HepG2 (cell line): ENCODE data around the gene ZNF316. TPM values are rescaled to one million over a fixed set of nuclear protein-coding genes. Genes with fewer than 3 reads are reported as not detected.

ENCODE experiments used
- CHCHD3 ChIP-seq: sonication (generic); formaldehyde crosslinking; IDR thresholded peaks from 2 replicates; pipeline ENCODE4 v1.8.0; 2022; ENCODE audit warnings: mild to moderate bottlenecking, missing genetic modification reagents, moderate library complexity
- DMAP1 ChIP-seq: IDR thresholded peaks from 2 replicates; pipeline ENCODE4 v1.6.1; 2016
- DNMT1 ChIP-seq: sonication (generic); formaldehyde crosslinking; IDR thresholded peaks from 2 replicates; pipeline ENCODE4 v1.5.1; 2020; ENCODE audit warnings: mild to moderate bottlenecking, missing genetic modification reagents
- ELF4 ChIP-seq: sonication (generic); formaldehyde crosslinking; IDR thresholded peaks from 2 replicates; pipeline ENCODE4 v1.5.0; 2020; ENCODE audit warnings: missing genetic modification reagents, mild to moderate bottlenecking, moderate library complexity, borderline replicate concordance
- ESRRA ChIP-seq: sonication (generic); formaldehyde crosslinking; IDR thresholded peaks from 2 replicates; pipeline ENCODE4 v1.5.1; 2020; ENCODE audit warnings: mild to moderate bottlenecking, low read depth, missing genetic modification reagents
- RORA ChIP-seq: sonication (generic); formaldehyde crosslinking; IDR thresholded peaks from 2 replicates; pipeline ENCODE4 v1.5.0; 2020; ENCODE audit warnings: mild to moderate bottlenecking, missing genetic modification reagents, moderate library complexity
- SOX5 ChIP-seq: IDR thresholded peaks from 2 replicates; pipeline ENCODE4 v1.6.1; 2016; ENCODE audit warnings: borderline replicate concordance
- SRSF9 ChIP-seq: fragments of 200-400 bp; formaldehyde crosslinking; IDR thresholded peaks from 2 replicates; pipeline ENCODE4 v1.6.1; 2018; ENCODE audit warnings: borderline replicate concordance, mild to moderate bottlenecking, low read depth, low read length; ENCODE audit not compliant: insufficient read depth, poor library complexity, severe bottlenecking
- polyA plus RNA-seq, 8 experiments: library from polyadenylated mRNA; depleted of rRNA in 3 of 8; stranded (reverse) in 7 of 8; unstranded in 1 of 8; fragments of >200 nt; fragmentation: Illumina TruSeq in 4 of 8; extraction: Trizol in 4 of 8; gene quantifications; 2 replicates each; pipeline versions ENCODE4 v1.2.1 to v1.2.3, GENCODE V29; 2011 to 2016; ENCODE audit warnings: low read depth in 4 of 8, missing spikeins in 1 of 8, mixed read lengths in 1 of 8; ENCODE audit not compliant: insufficient read depth in 1 of 8
- total RNA-seq, 5 experiments: library from RNA; depleted of rRNA; stranded (reverse); fragments of >200 nt; fragmentation: Illumina TruSeq; extraction: Trizol; gene quantifications; 2 replicates each; pipeline ENCODE4 v1.2.3, GENCODE V29; 2016; ENCODE audit warnings: low read depth in 1 of 5
- TF ChIP-seq, protein P1 (sequence below): sonication (generic); formaldehyde crosslinking; IDR thresholded peaks from 2 replicates; pipeline ENCODE4 v1.4.0; 2020; ENCODE audit warnings: missing genetic modification reagents
- TF ChIP-seq, protein P2 (sequence below): sonication (generic); formaldehyde crosslinking; IDR thresholded peaks from 2 replicates; pipeline ENCODE4 v1.4.0; 2020; ENCODE audit warnings: missing genetic modification reagents
- TF ChIP-seq, protein P3 (sequence below): sonication (generic); formaldehyde crosslinking; IDR thresholded peaks from 2 replicates; pipeline ENCODE4 v1.4.0; 2020; ENCODE audit warnings: missing genetic modification reagents; ENCODE audit errors: not compliant biosample characterization
- TF ChIP-seq, protein P4 (sequence below), 2 experiments: sonication (generic) in 1 of 2; formaldehyde crosslinking in 1 of 2; IDR thresholded peaks; 2 replicates each; pipeline versions ENCODE4 v1.6.1 to v1.9.0; 2014 to 2022; ENCODE audit warnings: antibody characterized with exemption in 1 of 2, borderline replicate concordance in 1 of 2, inconsistent platforms in 1 of 2, low read depth in 1 of 2, missing genetic modification reagents in 1 of 2

ZNF316 gene
- total and polyA plus RNA-seq, 2 of the 13 experiments (the other 11 are each of a cell fraction or from before 2014, with no cell fraction given), result 4.3 to 9.9 TPM

GRCh38 chr7:6614953-6615722 is 22.0 kb upstream of the ZNF316 start, which contains the start of gene ZNF853 (continued):
- TF ChIP-seq, protein P1, sequence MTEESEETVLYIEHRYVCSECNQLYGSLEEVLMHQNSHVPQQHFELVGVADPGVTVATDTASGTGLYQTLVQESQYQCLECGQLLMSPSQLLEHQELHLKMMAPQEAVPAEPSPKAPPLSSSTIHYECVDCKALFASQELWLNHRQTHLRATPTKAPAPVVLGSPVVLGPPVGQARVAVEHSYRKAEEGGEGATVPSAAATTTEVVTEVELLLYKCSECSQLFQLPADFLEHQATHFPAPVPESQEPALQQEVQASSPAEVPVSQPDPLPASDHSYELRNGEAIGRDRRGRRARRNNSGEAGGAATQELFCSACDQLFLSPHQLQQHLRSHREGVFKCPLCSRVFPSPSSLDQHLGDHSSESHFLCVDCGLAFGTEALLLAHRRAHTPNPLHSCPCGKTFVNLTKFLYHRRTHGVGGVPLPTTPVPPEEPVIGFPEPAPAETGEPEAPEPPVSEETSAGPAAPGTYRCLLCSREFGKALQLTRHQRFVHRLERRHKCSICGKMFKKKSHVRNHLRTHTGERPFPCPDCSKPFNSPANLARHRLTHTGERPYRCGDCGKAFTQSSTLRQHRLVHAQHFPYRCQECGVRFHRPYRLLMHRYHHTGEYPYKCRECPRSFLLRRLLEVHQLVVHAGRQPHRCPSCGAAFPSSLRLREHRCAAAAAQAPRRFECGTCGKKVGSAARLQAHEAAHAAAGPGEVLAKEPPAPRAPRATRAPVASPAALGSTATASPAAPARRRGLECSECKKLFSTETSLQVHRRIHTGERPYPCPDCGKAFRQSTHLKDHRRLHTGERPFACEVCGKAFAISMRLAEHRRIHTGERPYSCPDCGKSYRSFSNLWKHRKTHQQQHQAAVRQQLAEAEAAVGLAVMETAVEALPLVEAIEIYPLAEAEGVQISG (CRISPR knock-in tag), result peak; percentile 98
- TF ChIP-seq ELF4 (CRISPR knock-in tag), result no peak
- 0 out of 2 replicates have a peak, but pooled peaks have one; percentile 21 for TF ChIP-seq ESRRA (CRISPR knock-in tag)
- TF ChIP-seq, protein P2, sequence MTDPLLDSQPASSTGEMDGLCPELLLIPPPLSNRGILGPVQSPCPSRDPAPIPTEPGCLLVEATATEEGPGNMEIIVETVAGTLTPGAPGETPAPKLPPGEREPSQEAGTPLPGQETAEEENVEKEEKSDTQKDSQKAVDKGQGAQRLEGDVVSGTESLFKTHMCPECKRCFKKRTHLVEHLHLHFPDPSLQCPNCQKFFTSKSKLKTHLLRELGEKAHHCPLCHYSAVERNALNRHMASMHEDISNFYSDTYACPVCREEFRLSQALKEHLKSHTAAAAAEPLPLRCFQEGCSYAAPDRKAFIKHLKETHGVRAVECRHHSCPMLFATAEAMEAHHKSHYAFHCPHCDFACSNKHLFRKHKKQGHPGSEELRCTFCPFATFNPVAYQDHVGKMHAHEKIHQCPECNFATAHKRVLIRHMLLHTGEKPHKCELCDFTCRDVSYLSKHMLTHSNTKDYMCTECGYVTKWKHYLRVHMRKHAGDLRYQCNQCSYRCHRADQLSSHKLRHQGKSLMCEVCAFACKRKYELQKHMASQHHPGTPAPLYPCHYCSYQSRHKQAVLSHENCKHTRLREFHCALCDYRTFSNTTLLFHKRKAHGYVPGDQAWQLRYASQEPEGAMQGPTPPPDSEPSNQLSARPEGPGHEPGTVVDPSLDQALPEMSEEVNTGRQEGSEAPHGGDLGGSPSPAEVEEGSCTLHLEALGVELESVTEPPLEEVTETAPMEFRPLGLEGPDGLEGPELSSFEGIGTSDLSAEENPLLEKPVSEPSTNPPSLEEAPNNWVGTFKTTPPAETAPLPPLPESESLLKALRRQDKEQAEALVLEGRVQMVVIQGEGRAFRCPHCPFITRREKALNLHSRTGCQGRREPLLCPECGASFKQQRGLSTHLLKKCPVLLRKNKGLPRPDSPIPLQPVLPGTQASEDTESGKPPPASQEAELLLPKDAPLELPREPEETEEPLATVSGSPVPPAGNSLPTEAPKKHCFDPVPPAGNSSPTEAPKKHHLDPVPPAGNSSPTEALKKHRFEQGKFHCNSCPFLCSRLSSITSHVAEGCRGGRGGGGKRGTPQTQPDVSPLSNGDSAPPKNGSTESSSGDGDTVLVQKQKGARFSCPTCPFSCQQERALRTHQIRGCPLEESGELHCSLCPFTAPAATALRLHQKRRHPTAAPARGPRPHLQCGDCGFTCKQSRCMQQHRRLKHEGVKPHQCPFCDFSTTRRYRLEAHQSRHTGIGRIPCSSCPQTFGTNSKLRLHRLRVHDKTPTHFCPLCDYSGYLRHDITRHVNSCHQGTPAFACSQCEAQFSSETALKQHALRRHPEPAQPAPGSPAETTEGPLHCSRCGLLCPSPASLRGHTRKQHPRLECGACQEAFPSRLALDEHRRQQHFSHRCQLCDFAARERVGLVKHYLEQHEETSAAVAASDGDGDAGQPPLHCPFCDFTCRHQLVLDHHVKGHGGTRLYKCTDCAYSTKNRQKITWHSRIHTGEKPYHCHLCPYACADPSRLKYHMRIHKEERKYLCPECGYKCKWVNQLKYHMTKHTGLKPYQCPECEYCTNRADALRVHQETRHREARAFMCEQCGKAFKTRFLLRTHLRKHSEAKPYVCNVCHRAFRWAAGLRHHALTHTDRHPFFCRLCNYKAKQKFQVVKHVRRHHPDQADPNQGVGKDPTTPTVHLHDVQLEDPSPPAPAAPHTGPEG (CRISPR knock-in tag), result no peak
- TF ChIP-seq RORA (CRISPR knock-in tag), result no peak
- TF ChIP-seq DMAP1 (CRISPR knock-in tag), result no peak
- TF ChIP-seq, protein P3, sequence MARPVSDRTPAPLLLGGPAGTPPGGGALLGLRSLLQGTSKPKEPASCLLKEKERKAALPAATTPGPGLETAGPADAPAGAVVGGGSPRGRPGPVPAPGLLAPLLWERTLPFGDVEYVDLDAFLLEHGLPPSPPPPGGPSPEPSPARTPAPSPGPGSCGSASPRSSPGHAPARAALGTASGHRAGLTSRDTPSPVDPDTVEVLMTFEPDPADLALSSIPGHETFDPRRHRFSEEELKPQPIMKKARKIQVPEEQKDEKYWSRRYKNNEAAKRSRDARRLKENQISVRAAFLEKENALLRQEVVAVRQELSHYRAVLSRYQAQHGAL (CRISPR knock-in tag), result no peak
- peak; percentile 55; the same call in 1 of the 2 replicates for TF ChIP-seq DNMT1
- TF ChIP-seq SRSF9, result no peak
- TF ChIP-seq, protein P4, sequence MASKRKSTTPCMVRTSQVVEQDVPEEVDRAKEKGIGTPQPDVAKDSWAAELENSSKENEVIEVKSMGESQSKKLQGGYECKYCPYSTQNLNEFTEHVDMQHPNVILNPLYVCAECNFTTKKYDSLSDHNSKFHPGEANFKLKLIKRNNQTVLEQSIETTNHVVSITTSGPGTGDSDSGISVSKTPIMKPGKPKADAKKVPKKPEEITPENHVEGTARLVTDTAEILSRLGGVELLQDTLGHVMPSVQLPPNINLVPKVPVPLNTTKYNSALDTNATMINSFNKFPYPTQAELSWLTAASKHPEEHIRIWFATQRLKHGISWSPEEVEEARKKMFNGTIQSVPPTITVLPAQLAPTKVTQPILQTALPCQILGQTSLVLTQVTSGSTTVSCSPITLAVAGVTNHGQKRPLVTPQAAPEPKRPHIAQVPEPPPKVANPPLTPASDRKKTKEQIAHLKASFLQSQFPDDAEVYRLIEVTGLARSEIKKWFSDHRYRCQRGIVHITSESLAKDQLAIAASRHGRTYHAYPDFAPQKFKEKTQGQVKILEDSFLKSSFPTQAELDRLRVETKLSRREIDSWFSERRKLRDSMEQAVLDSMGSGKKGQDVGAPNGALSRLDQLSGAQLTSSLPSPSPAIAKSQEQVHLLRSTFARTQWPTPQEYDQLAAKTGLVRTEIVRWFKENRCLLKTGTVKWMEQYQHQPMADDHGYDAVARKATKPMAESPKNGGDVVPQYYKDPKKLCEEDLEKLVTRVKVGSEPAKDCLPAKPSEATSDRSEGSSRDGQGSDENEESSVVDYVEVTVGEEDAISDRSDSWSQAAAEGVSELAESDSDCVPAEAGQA (IDR thresholded peaks at IDR 0.05; ENCODE audit: low read depth), result no peak
- TF ChIP-seq, protein P4 (CRISPR knock-in tag; IDR thresholded peaks at IDR 0.05; ENCODE audit: borderline replicate concordance), result no peak
- no peak for TF ChIP-seq SOX5 (CRISPR knock-in tag)
- no peak for TF ChIP-seq CHCHD3 (CRISPR knock-in tag)
